PC-3 (cell line): ENCODE results near the gene ZNHIT6. TPM values are rescaled to one million over a fixed set of nuclear protein-coding genes. Genes with fewer than 3 reads are reported as not detected.

ENCODE experiments used
- ATAC-seq: fragments of 200-7000 bp; cut with Tn5 transposase; 2 replicates; pipeline ENCODE4 v1.9.1; 2020; ENCODE audit warnings: mild to moderate bottlenecking, moderate library complexity
- Bru-seq: library from RNA; stranded (reverse); fragments of 400-500 nt; gene quantifications from one replicate; lab custom pipeline; 2021; lab: Mats Ljungman, UMichigan
- BruChase-seq, 2 experiments: library from RNA; stranded (reverse); fragments of 400-500 nt; gene quantifications; one replicate each; lab custom pipeline; 2021; lab: Mats Ljungman, UMichigan
- BruUV-seq: library from RNA; stranded (reverse); fragments of 400-500 nt; replicated peaks from 2 replicates; lab custom pipeline; 2021; lab: Mats Ljungman, UMichigan
- CTCF ChIA-PET: fragments of 300-600 bp; sonication (Branson Sonifier 250); formaldehyde crosslinking; loops from one replicate; lab custom pipeline; 2022; ENCODE audit warnings: antibody characterized with exemption; lab: Charles Lee
- POLR2A ChIA-PET: fragments of 300-600 bp; sonication (Branson Sonifier 250); formaldehyde crosslinking; loops from one replicate; lab custom pipeline; 2022; ENCODE audit warnings: antibody characterized with exemption; ENCODE audit not compliant: unreplicated experiment; lab: Charles Lee
- DNase-seq: peaks from one replicate; pipeline ENCODE4 v3.0.0-alpha.2; 2015
- H2AFZ ChIP-seq: fragments of 300-600 bp; sonication (generic); 2 replicates; pipeline ENCODE4 v1.6.0; 2016; ENCODE audit warnings: antibody characterized with exemption, low read length
- H3F3A ChIP-seq: fragments of 300-600 bp; sonication (generic); one replicate; pipeline ENCODE4 v1.6.0; 2017; ENCODE audit warnings: antibody characterized with exemption, low read length, control low read depth, mild to moderate bottlenecking; ENCODE audit not compliant: unreplicated experiment
- H3K27ac ChIP-seq: fragments of 300-600 bp; sonication (generic); 2 replicates; pipeline ENCODE4 v1.5.1; 2016; ENCODE audit warnings: mild to moderate bottlenecking, low read length
- H3K27me3 ChIP-seq: fragments of 300-600 bp; sonication (generic); 2 replicates; pipeline ENCODE4 v1.6.1; 2016; ENCODE audit warnings: low read length, mixed read lengths
- H3K36me3 ChIP-seq: fragments of 300-600 bp; sonication (generic); 2 replicates; pipeline ENCODE4 v1.6.1; 2016; ENCODE audit warnings: low read depth, mixed run types, low read length, mixed read lengths
- H3K4me1 ChIP-seq: fragments of 300-600 bp; sonication (generic); 2 replicates; pipeline ENCODE4 v1.5.1; 2016; ENCODE audit warnings: low read length; ENCODE audit not compliant: insufficient read depth
- H3K4me2 ChIP-seq: fragments of 300-600 bp; sonication (generic); 2 replicates; pipeline ENCODE4 v1.6.0; 2016; ENCODE audit warnings: low read length
- H3K4me3 ChIP-seq: fragments of 300-600 bp; sonication (generic); 2 replicates; pipeline ENCODE4 v1.5.1; 2016; ENCODE audit warnings: mild to moderate bottlenecking, low read length, mixed read lengths
- H3K79me2 ChIP-seq: fragments of 300-600 bp; sonication (generic); 2 replicates; pipeline ENCODE4 v1.6.1; 2017; ENCODE audit warnings: low read length, mixed read lengths
- H3K9ac ChIP-seq: fragments of 300-600 bp; sonication (generic); 2 replicates; pipeline ENCODE4 v1.6.0; 2016; ENCODE audit warnings: mild to moderate bottlenecking, low read length
- H3K9me2 ChIP-seq: fragments of 300-600 bp; sonication (generic); replicated peaks from 2 replicates; pipeline ENCODE4 v1.6.1; 2016; ENCODE audit warnings: mixed run types, low read length, mixed read lengths
- H3K9me3 ChIP-seq: fragments of 300-600 bp; sonication (generic); 2 replicates; pipeline ENCODE4 v1.6.1; 2016; ENCODE audit warnings: low read length, mixed read lengths
- H4K20me1 ChIP-seq: fragments of 300-600 bp; sonication (generic); 2 replicates; pipeline ENCODE4 v1.6.1; 2016; ENCODE audit warnings: low read length, mixed read lengths
- CTCF ChIP-seq: fragments of 300-600 bp; sonication (generic); conservative IDR thresholded peaks from 2 replicates; pipeline ENCODE4 v1.5.1; 2017; ENCODE audit warnings: antibody characterized with exemption, low read depth, mild to moderate bottlenecking, low read length
- EZH2 ChIP-seq: fragments of 300-600 bp; sonication (generic); IDR thresholded peaks from one replicate; pipeline ENCODE4 v1.6.1; 2017; ENCODE audit warnings: antibody characterized with exemption, mild to moderate bottlenecking, low read length; ENCODE audit not compliant: unreplicated experiment
- EZH2phosphoT487 ChIP-seq: fragments of 300-600 bp; sonication (generic); IDR thresholded peaks from 2 replicates; pipeline ENCODE4 v1.6.1; 2018; ENCODE audit warnings: mild to moderate bottlenecking, antibody characterized with exemption, low read length, borderline replicate concordance
- intact Hi-C: fragments of 100-400 bp; cut with micrococcal nuclease; formaldehyde crosslinking; loops from 2 replicates; pipeline ENCODE4 v1.9.0; 2023
- long read RNA-seq: library from polyadenylated mRNA; unstranded; transcript quantifications from one replicate; pipeline ENCODE4 v2.0.0, GENCODE V29; 2021; ENCODE audit not compliant: unreplicated experiment
- total RNA-seq: library from RNA; depleted of rRNA; stranded (reverse); fragments of >200 nt; gene quantifications from 2 replicates; pipeline ENCODE4 v1.2.3, GENCODE V29; 2014; rRNA removed

The ZNHIT6 gene
- total RNA-seq (18.3 and 21.1 TPM in 2 replicates), Bru-seq, nascent RNA (percentile 95 among the genes with signal in this experiment), BruChase-seq, experiment 1, labeled RNA remaining after a 6-hour chase (percentile 91 among the genes with signal in this experiment), BruChase-seq, experiment 2, labeled RNA remaining after a 2-hour chase (percentile 93 among the genes with signal in this experiment)
- long read RNA-seq, transcript ZNHIT6-201 (10 exons, 2,797 nt): major isoform, 73 of 90 reads
- long read RNA-seq, partial matches to known transcripts: 2 of 90 reads
- long read RNA-seq, other reads (novel, unspliced or antisense): 15 of 90 reads

GRCh38 chr1:85707990-85708828 is at the start of gene ZNHIT6:
TSS of gene ZNHIT6 (minus strand) at chr1:85708433. CDS start at chr1:85708284, 149 bp downstream.
- Histone ChIP-seq H3K36me3 (peaks cover 25% of the 10 kb centered on the region; the same call in 1 of the 2 replicates), H3K9ac (peak within 1 kb of the TSS; percentile 81), H3K9me2 (no peaks in the 10 kb centered on the region), H3K27ac (peak within 1 kb of the TSS; percentile 69), H3K4me3 (peak within 1 kb of the TSS; percentile 92), H4K20me1 (peaks cover 5% of the 10 kb centered on the region; the same call in 1 of the 2 replicates), H3K4me1 (peaks cover 22% of the 10 kb centered on the region), H2AFZ (peak within 1 kb of the TSS; percentile 75), H3K4me2 (peak within 1 kb of the TSS; percentile 90), H3K79me2 (peaks cover 49% of the 10 kb centered on the region), H3K27me3 (no peaks in the 10 kb centered on the region), H3F3A (no peaks in the 10 kb centered on the region), H3K9me3 (peaks cover under 1% of the 10 kb centered on the region; the same call in 1 of the 2 replicates)
- ChIA-PET CTCF (interaction anchor here (0.6 to 1.4 kb wide), 8 partner anchors 12 to 204 kb away, joined by 3 to 20 read pairs (median 4); no protein-coding TSS in a partner anchor), POLR2A (interaction anchor here (0.5 to 1.0 kb wide), 10 partner anchors 23 to 985 kb away, joined by 4 to 16 read pairs (median 5); no protein-coding TSS in a partner anchor)
- ATAC-seq (peak; percentile 90), DNase-seq (peak; percentile 97)
- intact Hi-C loops: loop anchor here (1.0 to 5.0 kb wide), 5 partner anchors 54 to 176 kb away; partner anchors contain the start of gene CCN1
- TSS peak; percentile 76 for BruUV-seq
- TF ChIP-seq CTCF (peak; percentile 55), EZH2 (no peak)

- CTCF ChIA-PET: no interaction called here
- no peak overlapping the region for H3K4me3 ChIP-seq
- H3K9me2 ChIP-seq: no peaks in the 10 kb centered on the region
- H3K4me1 ChIP-seq: no peaks in the 10 kb centered on the region
- no TSS peak for BruUV-seq
- H3K79me2 ChIP-seq: no peaks in the 10 kb centered on the region
- TF ChIP-seq EZH2phosphoT487: no peak
- no peak for TF ChIP-seq CTCF
- TF ChIP-seq EZH2: no peak
- no peaks in the 10 kb centered on the region for H3K9me3 ChIP-seq
- DNase-seq (no peak), ATAC-seq (no peak)
- H3K9ac ChIP-seq: no peak overlapping the region
- H3F3A ChIP-seq: no peaks in the 10 kb centered on the region
- H3K27me3 ChIP-seq: no peaks in the 10 kb centered on the region
- H2AFZ ChIP-seq: no peak overlapping the region
- H3K36me3 ChIP-seq: no peaks in the 10 kb centered on the region
- no peak overlapping the region for H3K27ac ChIP-seq
- intact Hi-C loops: no loop called here
- POLR2A ChIA-PET: no interaction called here
- H3K4me2 ChIP-seq: no peak overlapping the region
- no peaks in the 10 kb centered on the region for H4K20me1 ChIP-seq
These were observed 48.6 kb upstream of the ZNHIT6 start for GRCh38 chr1:85756864-85757263.
